HCT116 (cell line): ENCODE data around the gene CLSTN1.
"Not testable (repeated sequence)": the region's sequence is repeated elsewhere in the genome, so short reads cannot be mapped to it uniquely, and the experiment has no call there.

Experiments
- CTCF ChIP-seq, 3 experiments: fragments of 200-600 bp in 1 of 3; sonication (generic) in 1 of 3; IDR thresholded peaks in 2 of 3; conservative IDR thresholded peaks in 1 of 3; 2 replicates each; pipeline ENCODE4 v1.5.1; 2012 to 2017; ENCODE audit warnings: low read depth in 2 of 3, low read length in 2 of 3, antibody characterized with exemption in 1 of 3, borderline replicate concordance in 1 of 3, control low read depth in 1 of 3, mild to moderate bottlenecking in 1 of 3, mixed read lengths in 1 of 3, mixed run types in 1 of 3, moderate library complexity in 1 of 3; ENCODE audit not compliant: insufficient read depth in 1 of 3
- EGR1 ChIP-seq: IDR thresholded peaks from 2 replicates; pipeline ENCODE4 v1.6.1; 2012; ENCODE audit warnings: low read depth
- EZH2 ChIP-seq: fragments of 200-600 bp; sonication (generic); IDR thresholded peaks from 2 replicates; pipeline ENCODE4 v1.6.1; 2017; ENCODE audit warnings: antibody characterized with exemption, mixed run types
- EZH2phosphoT487 ChIP-seq: fragments of 200-600 bp; IDR thresholded peaks from 2 replicates; pipeline ENCODE4 v1.6.1; 2018; ENCODE audit warnings: antibody characterized with exemption, borderline replicate concordance
- REST ChIP-seq: IDR thresholded peaks from 2 replicates; pipeline ENCODE4 v1.6.1; 2012; ENCODE audit warnings: low read depth
- SP1 ChIP-seq: IDR thresholded peaks from 2 replicates; pipeline ENCODE4 v1.6.1; 2012; ENCODE audit warnings: low read depth

GRCh38 chr1:9762446-9762845 is 61.3 kb downstream of the CLSTN1 start:
- TF ChIP-seq REST; CTCF (IDR thresholded peaks at IDR 0.05 in 2 of 3, conservative IDR thresholded peaks at IDR 0.05 in 1 of 3; ENCODE audit: borderline replicate concordance in 1 of 3, insufficient read depth in 1 of 3, low read depth in 2 of 3, low read length in 2 of 3); EZH2; EZH2phosphoT487; SP1; EGR1: not testable (repeated sequence)
